RCC 7860 (cell line): ENCODE measurements around the gene ACOT7.

Experiments used
- DNase-seq: peaks from one replicate; pipeline ENCODE4 v3.0.0-alpha.2; 2015; ENCODE audit warnings: low spot score
- FAIRE-seq: peaks from 2 replicates; lab custom pipeline; 2012; peaks lifted over from hg19 to GRCh38; lab: Jason Lieb, UNC

ACOT7 gene

GRCh38 chr1:6424619-6425593 lies 31.3 kb upstream of the ACOT7 start, which contains the start of gene ESPN:
Gene ESPN, plus strand, starts transcription at chr1:6424776. Its CDS starts 180 bp downstream, at chr1:6424956.
- DNase-seq (no peak), FAIRE-seq (no peak)

- no peak for FAIRE-seq
- no peak for DNase-seq
Measured at GRCh38 chr1:6424000-6424565, 30.5 kb upstream of the ACOT7 start.

GRCh38 chr1:6423321-6423999 lies 29.9 kb upstream of the ACOT7 start:
- FAIRE-seq (peak; percentile 39), DNase-seq (peak; percentile 54)

GRCh38 chr1:6421266-6421665 lies 27.7 kb upstream of the ACOT7 start:
- FAIRE-seq (no peak), DNase-seq (no peak)

GRCh38 chr1:6420454-6421042 lies 27.0 kb upstream of the ACOT7 start:
- DNase-seq = no peak

GRCh38 chr1:6419804-6420453 lies 26.4 kb upstream of the ACOT7 start, which contains the start of gene HES2:
Gene HES2, minus strand, starts transcription at chr1:6419919. Its CDS starts 99 bp downstream, at chr1:6419820.
- no peak for FAIRE-seq
- no peak for DNase-seq

More at GRCh38 chr1:6420454-6421042, 27.0 kb upstream of the ACOT7 start:
- FAIRE-seq = no peak

GRCh38 chr1:6419397-6419803 lies 25.8 kb upstream of the ACOT7 start:
- DNase-seq = no peak
- FAIRE-seq = no peak

- FAIRE-seq = no peak
- no peak for DNase-seq
Measured at GRCh38 chr1:6418668-6419396, 25.3 kb upstream of the ACOT7 start.

GRCh38 chr1:6417961-6418667 lies 24.5 kb upstream of the ACOT7 start:
- DNase-seq = no peak
- FAIRE-seq = no peak

GRCh38 chr1:6416906-6417305 lies 23.3 kb upstream of the ACOT7 start:
- DNase-seq (no peak), FAIRE-seq (no peak)

- DNase-seq = no peak
- FAIRE-seq = no peak
Measured at GRCh38 chr1:6416295-6416656, 22.7 kb upstream of the ACOT7 start.

GRCh38 chr1:6414881-6415626 lies 21.5 kb upstream of the ACOT7 start:
- FAIRE-seq (no peak), DNase-seq (no peak)

- DNase-seq (peak; percentile 17), FAIRE-seq (no peak)
Measured at GRCh38 chr1:6414443-6414844, 20.9 kb upstream of the ACOT7 start.

- DNase-seq (no peak), FAIRE-seq (no peak)
Measured at GRCh38 chr1:6412896-6413295, 19.3 kb upstream of the ACOT7 start.

GRCh38 chr1:6410248-6410893 lies 16.8 kb upstream of the ACOT7 start:
- DNase-seq (no peak), FAIRE-seq (no peak)

GRCh38 chr1:6409733-6410132 lies 16.2 kb upstream of the ACOT7 start:
- no peak for FAIRE-seq
- no peak for DNase-seq

- no peak for FAIRE-seq
- DNase-seq = no peak
Measured at GRCh38 chr1:6409053-6409452, 15.5 kb upstream of the ACOT7 start.

GRCh38 chr1:6408023-6408422 lies 14.5 kb upstream of the ACOT7 start:
- DNase-seq (no peak), FAIRE-seq (no peak)
